ENCODE data around the gene DHRS4L2. TPM values are rescaled to one million over a fixed set of nuclear protein-coding genes. Genes with fewer than 3 reads are reported as not detected.
"Not testable (repeated sequence)": the region's sequence is repeated elsewhere in the genome, so short reads cannot be mapped to it uniquely, and the experiment has no call there.

The DHRS4L2 gene
- total RNA-seq: 10 to 100 TPM; 10.6 to 17.6 TPM

DNA sequence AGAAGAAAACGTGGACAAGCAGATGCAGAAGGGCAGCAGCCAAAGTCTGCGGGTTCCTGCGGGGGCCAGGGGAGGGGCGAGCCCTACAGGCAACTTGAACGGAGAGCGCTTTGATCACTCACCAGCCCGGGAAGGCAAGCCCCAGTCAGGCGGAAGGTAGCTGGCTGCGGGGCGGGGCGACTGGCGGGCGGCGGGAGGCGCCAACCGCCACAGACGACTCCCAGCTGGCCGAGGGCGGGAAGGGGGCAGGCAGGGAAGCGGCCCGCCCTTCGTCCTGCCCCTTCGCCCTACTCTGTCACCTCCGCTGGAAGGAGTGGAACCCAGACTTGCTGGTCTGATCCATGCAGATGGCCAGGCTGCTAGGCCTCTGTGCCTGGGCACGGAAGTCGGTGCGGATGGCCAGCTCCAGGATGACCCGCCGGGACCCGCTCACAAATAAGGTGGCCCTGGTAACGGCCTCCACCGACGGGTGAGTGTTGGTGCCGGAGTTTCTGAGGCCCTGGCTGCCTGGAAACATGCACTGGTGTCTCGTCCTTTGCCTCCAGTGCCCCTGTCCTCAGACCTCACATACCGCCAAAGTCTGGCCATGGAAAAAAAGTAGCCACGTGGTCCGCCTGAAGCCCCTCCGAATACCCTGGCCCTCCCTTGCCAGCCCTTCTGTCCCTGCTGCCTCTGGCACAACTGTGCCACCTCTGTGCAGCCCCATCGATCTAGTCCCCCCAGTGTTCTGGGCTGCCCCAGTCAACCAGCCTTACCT is at the start of gene DHRS4L2:
Gene DHRS4L2, plus strand, starts transcription at position 323 of the 757 bp plus-strand sequence. Its CDS starts 19 bp downstream, at position 342.
- Histone ChIP-seq H3K27ac (peak within 1 kb of the TSS; percentile 57 to 69), H3K4me3 (peak within 1 kb of the TSS; percentile 28 to 45), H3K4me1 (peaks cover 0 to 15% of the 10 kb centered on the region in 2 donors)
- peak; percentile 87 for DNase-seq (ENCODE audit: low spot score)
- H3K27me3 ChIP-seq, H3K36me3 ChIP-seq, H3K9me3 ChIP-seq: not testable (repeated sequence)

DNA sequence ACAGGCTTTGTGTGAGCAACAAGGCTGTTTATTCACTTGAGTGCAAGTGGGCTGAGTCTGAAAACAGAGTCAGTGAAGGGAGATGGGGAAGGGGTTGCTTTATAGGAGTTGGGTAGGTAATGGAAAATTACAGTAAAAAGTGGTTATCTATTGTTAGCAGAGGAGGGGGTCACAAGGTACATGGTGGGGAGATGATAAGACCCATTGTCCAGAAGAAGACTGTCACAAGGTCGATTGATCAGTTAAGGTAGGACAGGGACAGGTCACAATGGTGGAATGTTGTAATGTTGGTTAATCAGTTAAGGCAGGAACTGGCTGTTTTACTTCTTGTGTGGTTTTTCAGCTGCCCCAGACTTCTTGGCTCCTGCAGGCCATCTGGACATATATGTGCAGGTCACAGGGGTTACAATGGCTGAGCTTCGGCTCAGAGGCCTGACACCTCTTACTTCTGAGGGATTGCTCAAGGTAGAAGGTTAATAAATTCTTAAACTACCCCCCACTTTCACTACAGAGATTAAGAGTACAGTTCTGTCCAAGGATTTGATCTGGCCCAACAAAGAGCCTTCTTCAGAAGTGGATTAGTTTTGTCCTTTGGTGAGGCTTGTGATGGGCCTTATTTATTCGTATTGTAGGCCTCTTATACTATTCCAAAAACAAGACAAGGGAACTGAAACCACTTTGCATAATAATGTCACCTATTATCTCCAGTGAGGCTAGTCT is 49.0 kb upstream of the DHRS4L2 start:
- Histone ChIP-seq H3K9me3 (no peaks in the 10 kb centered on the region), H3K4me1 (no peaks in the 10 kb centered on the region), H3K36me3 (peaks cover 6% of the 10 kb centered on the region), H3K27ac (no peak overlapping the region), H3K4me3 (no peak overlapping the region), H3K27me3 (no peaks in the 10 kb centered on the region)
- no peak for DNase-seq (ENCODE audit: low spot score)
- TF ChIP-seq, protein P1, sequence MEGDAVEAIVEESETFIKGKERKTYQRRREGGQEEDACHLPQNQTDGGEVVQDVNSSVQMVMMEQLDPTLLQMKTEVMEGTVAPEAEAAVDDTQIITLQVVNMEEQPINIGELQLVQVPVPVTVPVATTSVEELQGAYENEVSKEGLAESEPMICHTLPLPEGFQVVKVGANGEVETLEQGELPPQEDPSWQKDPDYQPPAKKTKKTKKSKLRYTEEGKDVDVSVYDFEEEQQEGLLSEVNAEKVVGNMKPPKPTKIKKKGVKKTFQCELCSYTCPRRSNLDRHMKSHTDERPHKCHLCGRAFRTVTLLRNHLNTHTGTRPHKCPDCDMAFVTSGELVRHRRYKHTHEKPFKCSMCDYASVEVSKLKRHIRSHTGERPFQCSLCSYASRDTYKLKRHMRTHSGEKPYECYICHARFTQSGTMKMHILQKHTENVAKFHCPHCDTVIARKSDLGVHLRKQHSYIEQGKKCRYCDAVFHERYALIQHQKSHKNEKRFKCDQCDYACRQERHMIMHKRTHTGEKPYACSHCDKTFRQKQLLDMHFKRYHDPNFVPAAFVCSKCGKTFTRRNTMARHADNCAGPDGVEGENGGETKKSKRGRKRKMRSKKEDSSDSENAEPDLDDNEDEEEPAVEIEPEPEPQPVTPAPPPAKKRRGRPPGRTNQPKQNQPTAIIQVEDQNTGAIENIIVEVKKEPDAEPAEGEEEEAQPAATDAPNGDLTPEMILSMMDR (IDR thresholded peaks at IDR 0.05): no peak

DNA sequence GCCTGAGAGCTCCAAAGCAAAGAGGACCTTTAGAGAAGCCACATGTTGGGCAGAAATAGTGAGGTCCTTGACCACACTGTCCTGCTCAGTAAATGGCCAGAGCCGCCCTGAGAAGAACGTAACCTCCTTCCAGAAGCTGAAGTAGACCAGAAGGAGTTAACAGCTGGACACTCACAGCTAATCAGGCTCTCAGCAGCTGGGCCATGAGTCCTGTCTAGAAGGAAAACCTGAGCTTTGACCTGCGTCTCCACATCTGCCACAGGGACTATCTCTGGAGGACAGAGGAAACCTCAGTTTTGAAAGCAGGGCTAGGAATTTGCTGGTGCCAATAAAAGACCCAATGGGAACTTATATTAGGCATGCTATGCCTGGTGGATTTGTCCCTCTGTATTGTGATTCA is 47.5 kb upstream of the DHRS4L2 start:
- no peaks in the 10 kb centered on the region for H3K4me1 ChIP-seq
- H3K9me3 ChIP-seq: no peaks in the 10 kb centered on the region
- no peak overlapping the region for H3K4me3 ChIP-seq
- TF ChIP-seq, protein P1 (IDR thresholded peaks at IDR 0.05): no peak
- DNase-seq (ENCODE audit: low spot score): no peak
- H3K27ac ChIP-seq: no peak overlapping the region
- peaks cover 6% of the 10 kb centered on the region for H3K36me3 ChIP-seq
- no peaks in the 10 kb centered on the region for H3K27me3 ChIP-seq

DNA sequence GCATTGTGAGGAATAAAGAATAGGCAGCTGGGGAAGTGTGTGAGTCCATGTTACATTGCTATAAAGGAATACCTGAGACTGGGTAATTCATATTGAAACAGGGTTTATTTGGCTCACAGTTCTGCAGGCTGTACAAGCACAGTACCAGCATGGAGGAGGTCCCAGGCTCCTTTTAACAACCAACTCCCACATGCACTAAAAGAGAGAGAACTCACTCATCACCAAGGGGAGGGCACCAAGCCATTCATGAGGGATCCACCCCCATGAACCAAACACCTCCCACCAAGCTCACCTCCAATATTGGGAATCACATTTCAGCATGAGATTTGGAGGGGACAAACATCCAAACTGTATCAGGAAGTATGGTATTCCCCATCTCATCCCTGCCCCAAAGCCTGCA is 47.1 kb upstream of the DHRS4L2 start:
- H3K27me3 ChIP-seq: no peaks in the 10 kb centered on the region
- no peak overlapping the region for H3K27ac ChIP-seq
- no peaks in the 10 kb centered on the region for H3K9me3 ChIP-seq
- H3K36me3 ChIP-seq: peaks cover 6% of the 10 kb centered on the region
- DNase-seq (ENCODE audit: low spot score): no peak
- no peaks in the 10 kb centered on the region for H3K4me1 ChIP-seq
- TF ChIP-seq, protein P1 (IDR thresholded peaks at IDR 0.05): no peak
- H3K4me3 ChIP-seq: no peak overlapping the region

DNA sequence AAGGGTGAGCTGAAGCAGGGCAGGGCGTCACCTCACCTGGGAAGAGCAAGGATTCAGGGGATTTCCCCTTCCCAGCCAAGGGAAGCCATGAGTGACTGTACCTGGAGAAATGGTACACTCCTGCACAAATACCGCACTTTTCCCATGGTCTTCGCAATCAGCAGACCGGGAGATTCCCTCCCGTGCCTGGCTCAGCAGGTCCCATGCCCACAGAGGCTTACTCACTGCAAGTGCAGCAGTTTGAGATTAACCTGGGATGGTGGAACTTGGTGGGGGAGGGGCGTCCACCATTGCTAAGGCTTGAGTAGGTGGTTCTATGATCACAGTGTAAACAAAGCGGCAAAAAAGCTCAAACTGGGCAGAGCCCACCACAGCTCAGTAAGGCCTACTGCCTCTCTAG is 46.1 kb upstream of the DHRS4L2 start:
- DNase-seq (ENCODE audit: low spot score): no peak
- no peaks in the 10 kb centered on the region for H3K9me3 ChIP-seq
- H3K4me3 ChIP-seq: no peak overlapping the region
- no peaks in the 10 kb centered on the region for H3K4me1 ChIP-seq
- H3K27ac ChIP-seq: no peak overlapping the region
- no peaks in the 10 kb centered on the region for H3K27me3 ChIP-seq
- TF ChIP-seq, protein P1 (IDR thresholded peaks at IDR 0.05): no peak
- H3K36me3 ChIP-seq: peaks cover 6% of the 10 kb centered on the region

DNA sequence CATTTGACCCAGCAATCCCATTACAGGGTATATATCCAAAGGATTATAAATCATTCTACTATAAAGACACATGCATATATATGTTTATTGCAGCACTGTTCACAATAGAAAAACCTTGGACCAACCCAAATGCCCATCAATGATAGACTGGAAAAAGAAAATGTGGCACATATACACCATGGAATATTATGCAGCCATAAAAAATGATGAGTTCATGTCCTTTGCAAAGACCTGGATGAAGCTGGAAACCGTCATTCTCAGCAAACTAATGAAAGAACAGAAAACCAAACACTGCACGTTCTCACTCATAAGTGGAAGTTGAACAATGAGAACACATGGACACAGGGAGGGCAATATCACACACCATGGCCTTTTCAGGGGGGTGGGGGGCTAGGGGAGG is 39.7 kb upstream of the DHRS4L2 start:
- not testable (repeated sequence) for H3K27me3 ChIP-seq; H3K27ac ChIP-seq; H3K36me3 ChIP-seq; H3K4me3 ChIP-seq; H3K9me3 ChIP-seq; DNase-seq (ENCODE audit: low spot score)
- H3K4me1 ChIP-seq: peaks cover 0 to 12% of the 10 kb centered on the region in 2 donors
